GM11168 (cell line): ENCODE results near the gene IL21R.
"Not testable (repeated sequence)": the region's sequence is repeated elsewhere in the genome, so short reads cannot be mapped to it uniquely, and the experiment has no call there.

Experiments used
- in situ Hi-C: fragments of 300-500 bp; cut with MboI; formaldehyde crosslinking; loops from one replicate; pipeline ENCODE4 v1.12.0; 2022; ENCODE audit warnings: low sequenced_read_pairs; ENCODE audit not compliant: unreplicated experiment

The IL21R gene

GRCh38 chr16:27374221-27374803 lies 27.7 kb upstream of the IL21R start:
- in situ Hi-C loops, result no loop called here

GRCh38 chr16:27374804-27375425 lies 27.1 kb upstream of the IL21R start:
- in situ Hi-C loops, result no loop called here

DNA sequence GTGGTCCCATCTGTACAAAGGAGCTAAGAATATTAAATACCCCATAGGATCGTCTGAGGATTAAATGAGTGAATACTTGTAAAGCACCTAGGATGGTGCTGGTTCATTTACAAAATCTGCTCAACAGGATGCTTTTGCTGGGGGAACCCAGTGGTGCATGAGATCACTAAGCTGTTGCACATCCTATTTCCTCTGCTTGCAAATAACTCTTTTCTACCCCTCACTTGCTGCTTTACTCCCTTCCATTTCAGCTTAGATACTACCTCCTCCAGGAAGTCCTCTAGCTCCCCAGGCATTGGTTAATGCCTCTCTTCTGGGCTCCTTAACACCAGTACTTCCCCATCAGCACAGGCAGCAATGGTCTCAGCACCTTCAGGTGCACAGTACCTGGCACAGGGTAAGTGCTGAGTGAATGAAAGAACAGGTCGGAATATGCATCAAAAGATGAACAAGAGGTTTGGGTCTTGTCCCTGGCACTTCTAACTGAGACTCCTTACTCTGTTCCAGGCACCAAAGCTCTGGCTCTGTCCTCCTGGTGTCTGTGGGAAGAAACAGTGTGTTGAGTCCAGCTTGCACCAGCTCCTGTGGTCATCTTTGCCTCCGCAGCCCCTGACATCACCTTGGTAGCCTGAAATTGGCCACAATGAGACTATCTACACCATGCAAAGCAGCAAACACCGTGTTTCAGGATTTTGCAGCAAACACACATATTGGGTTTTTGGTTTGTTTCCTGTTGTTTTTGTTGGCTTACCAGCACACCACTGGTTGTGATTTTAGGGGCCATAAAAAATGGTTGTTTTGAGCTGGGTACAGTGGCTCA lies 24.1 kb upstream of the IL21R start:
- in situ Hi-C loops, result no loop called here

- in situ Hi-C loops, result no loop called here
These were observed 23.0 kb upstream of the IL21R start for GRCh38 chr16:27378871-27379481.

- in situ Hi-C loops, result no loop called here
These were observed 22.1 kb upstream of the IL21R start for GRCh38 chr16:27379919-27380318.

GRCh38 chr16:27381236-27381635 lies 20.7 kb upstream of the IL21R start:
- in situ Hi-C loops, result no loop called here

DNA sequence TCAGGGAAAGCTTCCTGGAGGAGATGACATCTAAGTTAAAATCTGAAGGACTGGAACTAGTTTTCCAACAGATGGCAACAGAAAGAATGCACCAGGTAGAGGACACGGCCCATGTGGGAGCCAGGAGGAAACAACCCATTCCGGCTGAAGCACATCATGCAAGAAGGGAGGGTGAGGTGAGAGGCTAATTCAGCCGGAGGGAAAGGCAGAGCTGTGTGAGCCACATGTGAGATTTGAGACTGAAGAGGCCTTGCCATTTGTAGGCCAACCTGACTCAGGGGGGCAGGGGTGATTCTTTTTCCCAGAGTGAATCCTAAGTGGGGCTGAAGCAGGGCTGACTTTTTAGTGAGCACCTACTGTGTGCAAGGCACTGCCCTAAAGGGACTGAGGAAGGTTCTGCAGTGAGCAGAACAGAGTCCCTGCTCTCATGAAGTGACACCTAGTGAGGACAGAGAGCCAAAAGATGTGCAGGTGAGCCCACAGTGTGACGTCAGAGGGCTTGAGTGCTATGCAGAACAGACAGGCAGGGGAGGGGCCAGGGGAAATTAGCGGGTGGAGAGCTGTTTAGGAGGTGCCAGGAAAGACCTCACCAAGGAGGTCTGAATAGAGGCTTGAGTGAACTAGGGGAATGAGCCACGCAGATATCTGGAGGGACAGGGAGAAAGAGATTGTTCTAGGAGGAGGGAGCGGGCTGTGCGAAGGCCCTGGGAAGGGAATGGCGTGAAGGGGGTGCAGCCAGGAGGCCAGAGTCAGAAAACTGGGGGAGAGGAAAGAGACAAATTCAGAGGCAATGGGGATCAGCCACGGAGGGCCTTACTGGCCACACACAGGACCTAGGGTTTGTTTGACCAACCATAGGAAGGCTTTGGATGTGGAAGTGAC lies 19.8 kb upstream of the IL21R start:
- in situ Hi-C loops, result no loop called here

- in situ Hi-C loops, result no loop called here
These were observed 18.3 kb upstream of the IL21R start for GRCh38 chr16:27383556-27384243.

GRCh38 chr16:27384425-27384824 lies 17.5 kb upstream of the IL21R start:
- in situ Hi-C loops, result no loop called here

DNA sequence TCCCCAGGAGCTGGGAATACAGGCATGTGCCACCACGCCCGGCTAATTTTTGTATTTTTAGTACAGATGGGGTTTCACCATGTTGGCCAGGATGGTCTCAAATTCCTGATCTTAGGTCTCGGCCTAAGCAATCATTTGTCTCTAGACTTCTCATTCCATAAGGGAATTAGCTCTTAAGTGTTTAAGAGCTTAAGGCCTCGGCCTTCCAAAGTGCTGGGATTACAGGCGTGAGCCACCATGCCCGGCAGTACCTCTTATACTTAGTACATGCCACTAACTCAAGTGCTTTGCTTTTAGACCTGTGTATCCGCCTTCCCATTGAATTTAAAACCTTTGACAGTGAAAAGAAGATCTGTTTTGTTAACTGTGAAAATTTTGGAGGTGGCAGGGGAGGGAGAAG lies 16.6 kb upstream of the IL21R start:
- in situ Hi-C loops, result no loop called here

- in situ Hi-C loops, result no loop called here
These were observed 15.3 kb upstream of the IL21R start for GRCh38 chr16:27386674-27387073.

- in situ Hi-C loops, result no loop called here
These were observed 14.2 kb upstream of the IL21R start for GRCh38 chr16:27387724-27388123.

DNA sequence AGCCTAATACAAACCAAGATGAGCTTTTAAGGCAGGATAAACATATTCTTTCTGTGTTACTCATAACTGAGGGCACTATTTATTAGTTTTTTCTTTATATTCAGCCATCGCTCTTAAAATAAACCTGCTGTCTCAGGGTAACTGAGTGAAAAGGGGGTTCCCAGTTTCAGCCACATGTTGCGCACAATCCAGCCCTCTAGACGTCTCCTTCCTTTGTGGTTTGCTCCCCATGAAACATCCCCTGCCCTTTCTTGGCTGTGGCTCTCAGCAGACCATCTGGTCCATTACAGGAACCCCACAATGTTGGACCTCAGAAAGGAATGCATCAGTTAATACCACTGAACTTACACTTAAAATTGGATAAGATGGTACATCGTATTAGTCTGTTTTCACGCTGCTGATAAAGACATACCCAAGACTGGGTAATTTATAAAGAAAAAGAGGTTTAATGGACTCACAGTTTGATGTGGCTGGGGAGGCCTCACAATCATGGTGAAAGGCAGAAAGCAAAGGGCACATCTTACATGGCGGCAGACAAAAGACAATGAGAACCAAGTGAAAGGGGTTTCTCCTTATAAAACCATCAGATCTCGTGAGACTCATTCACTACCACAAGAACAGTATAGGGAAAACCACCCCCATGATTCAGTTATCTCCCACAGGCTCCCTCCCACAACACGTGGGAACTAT lies 12.6 kb upstream of the IL21R start:
- in situ Hi-C loops, result no loop called here

GRCh38 chr16:27390151-27390550 lies 11.8 kb upstream of the IL21R start:
- in situ Hi-C loops, result no loop called here

DNA sequence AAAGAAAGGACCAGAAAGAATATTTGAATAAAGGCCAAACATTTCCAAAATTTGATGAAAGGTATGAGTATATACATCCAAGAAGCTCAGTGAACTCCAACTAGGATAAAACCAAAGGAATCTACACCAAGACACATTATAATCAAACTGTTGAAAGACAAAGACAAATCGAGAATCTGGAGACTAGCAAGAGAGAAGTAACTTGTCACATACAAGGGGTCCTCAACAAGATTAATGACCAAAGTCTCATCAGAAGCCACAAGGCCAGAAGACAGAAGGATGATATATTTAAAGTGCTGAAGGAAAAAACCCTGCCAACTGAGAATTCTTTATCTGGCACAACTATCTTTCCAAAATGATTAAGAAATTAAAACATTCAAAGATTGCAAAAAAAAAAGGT lies 9.3 kb upstream of the IL21R start:
- in situ Hi-C loops, result no loop called here

DNA sequence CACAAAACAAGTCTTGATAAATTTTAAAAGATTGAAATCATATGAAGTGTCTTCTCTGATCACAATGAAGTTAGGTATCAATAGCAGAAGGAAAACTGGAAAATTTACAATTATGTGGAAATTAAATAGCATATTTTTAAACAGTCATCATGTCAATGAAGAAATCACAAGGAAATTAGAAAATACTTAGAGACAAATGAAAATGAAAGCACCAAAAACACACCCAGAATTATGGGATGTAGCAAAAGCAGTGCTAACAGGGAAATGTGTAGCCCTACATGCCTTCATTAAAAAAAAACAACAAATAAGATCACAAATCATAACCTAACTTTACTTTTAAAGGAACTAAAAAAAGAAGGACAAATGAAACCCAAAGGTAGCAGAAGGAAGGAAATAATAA lies 7.5 kb upstream of the IL21R start:
- in situ Hi-C loops, result no loop called here

- in situ Hi-C loops, result not testable (repeated sequence)
These were observed 3.6 kb upstream of the IL21R start for GRCh38 chr16:27398341-27398893.

DNA sequence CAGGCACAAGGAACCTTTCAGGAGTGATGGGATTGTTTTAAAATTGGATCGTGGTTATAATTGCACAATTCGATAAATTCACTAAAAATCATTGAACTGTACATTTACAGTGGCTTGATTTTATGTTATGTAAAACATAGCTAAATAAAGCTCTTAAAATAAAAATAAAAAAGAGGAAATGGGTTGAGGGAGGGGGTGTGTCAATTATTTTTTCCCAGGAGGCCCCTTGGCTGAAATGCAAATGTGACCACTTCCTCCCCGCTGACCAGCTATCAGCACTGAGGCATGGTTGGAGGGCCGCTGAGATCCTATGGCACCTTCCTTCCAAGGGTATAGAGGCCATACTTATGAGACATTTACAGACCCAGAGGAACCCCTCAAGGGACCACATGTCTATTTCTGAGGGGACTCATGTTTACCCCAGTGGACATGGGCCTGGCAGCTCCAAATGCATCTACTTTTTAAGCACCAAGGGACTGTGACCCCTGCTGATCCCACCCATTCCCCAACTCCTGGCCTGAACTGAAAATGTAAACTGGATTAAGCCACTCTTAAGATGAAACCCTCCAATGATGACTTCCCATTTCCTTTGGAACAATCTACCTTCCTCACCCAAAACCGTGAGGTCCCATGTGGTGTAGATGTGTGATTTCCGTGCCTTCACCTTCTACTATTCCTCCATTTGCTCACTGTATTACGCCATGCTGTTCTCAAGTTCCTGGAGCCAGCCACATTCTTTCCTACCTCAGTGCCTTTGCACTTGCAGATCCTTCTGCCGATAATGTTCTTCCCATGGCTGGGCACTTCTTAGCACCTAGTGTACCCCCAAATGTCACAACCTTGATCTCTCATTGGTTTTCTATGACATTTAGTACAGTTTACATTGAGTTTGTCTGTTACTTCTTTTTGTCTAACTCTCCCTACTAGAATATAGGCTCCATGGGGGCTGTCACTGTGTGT lies 2.8 kb upstream of the IL21R start:
- in situ Hi-C loops, result no loop called here
